SHP77 treated with DMSO at 0.1 percent for 48 hours (cell line): Measurements from ENCODE around the gene SLC16A8.
"Not testable (repeated sequence)": the region's sequence is repeated elsewhere in the genome, so short reads cannot be mapped to it uniquely, and the experiment has no call there.

Source experiments
- DNase-seq: peaks from one replicate; lab custom pipeline; 2025; lab: John Stamatoyannopoulos, UW

The SLC16A8 gene

GRCh38 chr22:38043151-38044039 lies 40.6 kb downstream of the SLC16A8 start:
- DNase-seq: no peak

- no peak for DNase-seq
Observed at GRCh38 chr22:38042488-38042790, 41.5 kb downstream of the SLC16A8 start.

GRCh38 chr22:38041760-38042487 lies 42.1 kb downstream of the SLC16A8 start:
- no peak for DNase-seq

GRCh38 chr22:38040953-38041759 lies 42.8 kb downstream of the SLC16A8 start:
- no peak for DNase-seq

- no peak for DNase-seq
Observed at GRCh38 chr22:38038890-38039812, 44.8 kb downstream of the SLC16A8 start.

GRCh38 chr22:38038426-38038825 lies 45.6 kb downstream of the SLC16A8 start:
- DNase-seq: no peak

GRCh38 chr22:38037367-38038150 lies 46.4 kb downstream of the SLC16A8 start:
- not testable (repeated sequence) for DNase-seq

- DNase-seq: no peak
Observed at GRCh38 chr22:38036392-38037062, 47.5 kb downstream of the SLC16A8 start.

- no peak for DNase-seq
Observed at GRCh38 chr22:38035530-38035885, 48.5 kb downstream of the SLC16A8 start.

GRCh38 chr22:38034884-38035529 lies 49.0 kb downstream of the SLC16A8 start:
- DNase-seq: no peak

GRCh38 chr22:38034278-38034882 lies 49.6 kb downstream of the SLC16A8 start:
- DNase-seq: no peak

GRCh38 chr22:38033522-38034277 lies 50.3 kb downstream of the SLC16A8 start:
- no peak for DNase-seq

GRCh38 chr22:38032681-38033521 lies 51.1 kb downstream of the SLC16A8 start:
- no peak for DNase-seq

GRCh38 chr22:38031491-38031890 lies 52.5 kb downstream of the SLC16A8 start:
- DNase-seq: no peak

- no peak for DNase-seq
Observed at GRCh38 chr22:38030311-38031133, 53.5 kb downstream of the SLC16A8 start.

- DNase-seq: no peak
Observed at GRCh38 chr22:38029901-38030300, 54.1 kb downstream of the SLC16A8 start.

GRCh38 chr22:38029370-38029769 lies 54.6 kb downstream of the SLC16A8 start:
- no peak for DNase-seq
